HEK293 (cell line): ENCODE data around the gene HMGN2.

Experiments
- GLIS1 ChIP-seq: fragments of 450-650 bp; formaldehyde crosslinking; IDR thresholded peaks from 2 replicates; pipeline ENCODE4 v1.5.1; 2016; ENCODE audit warnings: missing biosample characterization, missing genetic modification characterization
- KLF1 ChIP-seq: fragments of 450-650 bp; formaldehyde crosslinking; IDR thresholded peaks from 2 replicates; pipeline ENCODE4 v1.5.1; 2016; ENCODE audit warnings: missing biosample characterization, missing genetic modification characterization
- MEIS1 ChIP-seq: sonication (generic); formaldehyde crosslinking; IDR thresholded peaks from 2 replicates; pipeline ENCODE4 v1.8.1; 2022; ENCODE audit warnings: missing genetic modification reagents, mild to moderate bottlenecking, borderline replicate concordance
- MZF1 ChIP-seq: fragments of 450-650 bp; formaldehyde crosslinking; IDR thresholded peaks from 2 replicates; pipeline ENCODE4 v1.5.1; 2017; ENCODE audit warnings: missing biosample characterization, missing genetic modification characterization, borderline replicate concordance
- OSR2 ChIP-seq: fragments of 450-650 bp; formaldehyde crosslinking; IDR thresholded peaks from 2 replicates; pipeline ENCODE4 v1.5.1; 2016; ENCODE audit warnings: missing biosample characterization, missing genetic modification characterization
- RBAK ChIP-seq: fragments of 450-650 bp; formaldehyde crosslinking; IDR thresholded peaks from 2 replicates; pipeline ENCODE4 v1.5.1; 2016; ENCODE audit warnings: missing biosample characterization, missing genetic modification characterization
- REPIN1 ChIP-seq: fragments of 450-650 bp; formaldehyde crosslinking; IDR thresholded peaks from 2 replicates; pipeline ENCODE4 v1.5.1; 2017; ENCODE audit warnings: missing biosample characterization, missing genetic modification characterization, low read depth
- SCRT1 ChIP-seq: fragments of 450-650 bp; formaldehyde crosslinking; IDR thresholded peaks from 2 replicates; pipeline ENCODE4 v1.5.1; 2016; ENCODE audit warnings: missing biosample characterization, missing genetic modification characterization, borderline replicate concordance
- ZBTB17 ChIP-seq: fragments of 450-650 bp; formaldehyde crosslinking; IDR thresholded peaks from 2 replicates; pipeline ENCODE4 v1.5.1; 2016; ENCODE audit warnings: missing biosample characterization, missing genetic modification characterization
- ZNF140 ChIP-seq: fragments of 450-650 bp; formaldehyde crosslinking; IDR thresholded peaks from 2 replicates; pipeline ENCODE4 v1.5.1; 2016; ENCODE audit warnings: missing biosample characterization, missing genetic modification characterization
- ZNF169 ChIP-seq: fragments of 450-650 bp; formaldehyde crosslinking; IDR thresholded peaks from 2 replicates; pipeline ENCODE4 v1.5.1; 2016; ENCODE audit warnings: missing biosample characterization, missing genetic modification characterization
- ZNF19 ChIP-seq: fragments of 450-650 bp; formaldehyde crosslinking; IDR thresholded peaks from 2 replicates; pipeline ENCODE4; 2016; ENCODE audit warnings: missing biosample characterization, missing genetic modification characterization, low read depth
- ZNF221 ChIP-seq: fragments of 450-650 bp; formaldehyde crosslinking; IDR thresholded peaks from 2 replicates; pipeline ENCODE4 v1.5.1; 2017; ENCODE audit warnings: missing biosample characterization, missing genetic modification characterization, borderline replicate concordance
- ZNF23 ChIP-seq: fragments of 450-650 bp; formaldehyde crosslinking; IDR thresholded peaks from 2 replicates; pipeline ENCODE4 v1.5.1; 2016; ENCODE audit warnings: missing biosample characterization, missing genetic modification characterization, borderline replicate concordance
- ZNF239 ChIP-seq: fragments of 450-650 bp; formaldehyde crosslinking; IDR thresholded peaks from 2 replicates; pipeline ENCODE4 v1.5.1; 2016; ENCODE audit warnings: missing biosample characterization, missing genetic modification characterization
- ZNF266 ChIP-seq: fragments of 450-650 bp; formaldehyde crosslinking; IDR thresholded peaks from 2 replicates; pipeline ENCODE4 v1.5.1; 2016; ENCODE audit warnings: missing biosample characterization, missing genetic modification characterization, low read depth
- ZNF324 ChIP-seq: fragments of 450-650 bp; formaldehyde crosslinking; IDR thresholded peaks from 2 replicates; pipeline ENCODE4 v1.5.1; 2016; ENCODE audit warnings: missing biosample characterization, missing genetic modification characterization
- ZNF366 ChIP-seq: fragments of 450-650 bp; formaldehyde crosslinking; conservative IDR thresholded peaks from 2 replicates; pipeline ENCODE4 v1.5.1; 2016; ENCODE audit warnings: missing biosample characterization, missing genetic modification characterization
- ZNF473 ChIP-seq: fragments of 450-650 bp; formaldehyde crosslinking; IDR thresholded peaks from 2 replicates; pipeline ENCODE4 v1.5.1; 2017; ENCODE audit warnings: missing biosample characterization, missing genetic modification characterization
- ZNF529 ChIP-seq: fragments of 450-650 bp; formaldehyde crosslinking; IDR thresholded peaks from 2 replicates; pipeline ENCODE4 v1.5.1; 2017; ENCODE audit warnings: missing genetic modification characterization, missing biosample characterization; ENCODE audit not compliant: insufficient replicate concordance
- ZNF555 ChIP-seq: fragments of 450-650 bp; formaldehyde crosslinking; conservative IDR thresholded peaks from 2 replicates; pipeline ENCODE4 v1.5.1; 2017; ENCODE audit warnings: missing biosample characterization, mild to moderate bottlenecking, missing genetic modification characterization, inconsistent platforms
- ZNF558 ChIP-seq: fragments of 450-650 bp; formaldehyde crosslinking; IDR thresholded peaks from 2 replicates; pipeline ENCODE4 v1.5.1; 2016; ENCODE audit warnings: missing biosample characterization, missing genetic modification characterization
- ZNF600 ChIP-seq: fragments of 450-650 bp; formaldehyde crosslinking; IDR thresholded peaks from 2 replicates; pipeline ENCODE4 v1.5.1; 2016; ENCODE audit warnings: missing biosample characterization, missing genetic modification characterization
- ZNF621 ChIP-seq: fragments of 450-650 bp; formaldehyde crosslinking; IDR thresholded peaks from 2 replicates; pipeline ENCODE4 v1.5.1; 2017; ENCODE audit warnings: missing biosample characterization, missing genetic modification characterization
- ZNF626 ChIP-seq: fragments of 450-650 bp; sonication (Bioruptor Pico); formaldehyde crosslinking; IDR thresholded peaks from 2 replicates; pipeline ENCODE4 v1.5.1; 2018; ENCODE audit warnings: missing biosample characterization, missing genetic modification characterization, inconsistent platforms
- ZNF654 ChIP-seq: fragments of 450-650 bp; formaldehyde crosslinking; IDR thresholded peaks from 2 replicates; pipeline ENCODE4 v1.5.1; 2016; ENCODE audit warnings: low read depth, missing biosample characterization, missing genetic modification characterization
- ZSCAN16 ChIP-seq: fragments of 450-650 bp; formaldehyde crosslinking; IDR thresholded peaks from 2 replicates; pipeline ENCODE4 v1.5.1; 2016; ENCODE audit warnings: missing biosample characterization, missing genetic modification characterization
- TF ChIP-seq, protein P1 (sequence below): fragments of 450-650 bp; formaldehyde crosslinking; IDR thresholded peaks from 2 replicates; pipeline ENCODE4 v1.5.1; 2016; ENCODE audit warnings: missing biosample characterization, missing genetic modification characterization
- TF ChIP-seq, protein P2 (sequence below): fragments of 450-650 bp; formaldehyde crosslinking; IDR thresholded peaks from 2 replicates; pipeline ENCODE4 v1.5.1; 2016; ENCODE audit warnings: missing biosample characterization, missing genetic modification characterization
- TF ChIP-seq, protein P3 (sequence below): fragments of 450-650 bp; formaldehyde crosslinking; IDR thresholded peaks from 2 replicates; pipeline ENCODE4 v1.5.0; 2017; ENCODE audit warnings: missing biosample characterization, missing genetic modification characterization, borderline replicate concordance
- TF ChIP-seq, protein P4 (sequence below): fragments of 450-650 bp; formaldehyde crosslinking; IDR thresholded peaks from 2 replicates; pipeline ENCODE4 v1.5.1; 2016; ENCODE audit warnings: missing biosample characterization, missing genetic modification characterization

The HMGN2 gene

DNA sequence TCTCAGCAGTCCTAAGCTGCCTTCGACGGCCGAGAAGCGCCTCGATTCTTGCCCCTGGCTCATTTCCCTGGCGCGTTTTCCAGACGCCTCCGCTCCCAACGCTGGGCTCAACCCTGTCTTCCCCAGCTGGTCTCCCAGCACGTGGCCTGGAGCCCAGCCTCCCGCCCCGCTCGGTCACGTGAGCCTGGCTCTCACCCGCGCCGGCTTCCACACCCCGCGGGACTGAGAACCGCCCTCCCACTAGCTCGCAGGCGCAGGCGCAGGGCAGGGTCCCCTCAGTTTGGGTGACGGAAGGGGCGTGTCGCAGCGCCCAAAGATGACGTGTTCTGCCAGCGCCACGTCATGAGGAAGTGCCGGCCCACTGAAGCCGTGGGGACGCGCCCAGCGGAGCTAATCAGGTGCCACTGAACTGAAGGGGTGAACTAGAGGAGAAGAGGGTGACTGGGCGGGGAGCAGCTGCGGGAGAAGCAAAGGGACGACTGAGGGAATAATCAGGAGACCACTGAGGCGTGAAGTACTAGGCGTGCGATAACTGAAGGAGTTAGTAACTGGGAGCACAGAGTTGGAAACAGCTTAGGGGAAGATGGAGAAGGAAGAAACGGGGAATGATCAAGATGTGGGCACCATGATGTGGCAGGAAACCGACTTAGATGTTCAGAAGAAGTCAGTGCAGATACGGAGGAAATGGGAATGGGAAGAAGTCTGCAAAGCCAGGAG lies 40.1 kb upstream of the HMGN2 start, which contains the start of gene DHDDS (continued):
- TF ChIP-seq ZNF621 (tag by site-specific recombination) (no peak), ZNF266 (tag by site-specific recombination) (no peak), OSR2 (tag by site-specific recombination) (0 out of 2 replicates have a peak, but pooled peaks have one; percentile 22), ZNF558 (no peak), ZSCAN16 (tag by site-specific recombination) (no peak), ZNF239 (tag by site-specific recombination) (no peak), ZBTB17 (peak; percentile 94), GLIS1 (peak; percentile 88), ZNF473 (tag by site-specific recombination) (no peak), ZNF23 (no peak), ZNF529 (tag by site-specific recombination) (no peak), ZNF366 (tag by site-specific recombination) (peak; percentile 82; the same call in 1 of the 2 replicates), MEIS1 (CRISPR knock-in tag) (no peak), KLF1 (tag by site-specific recombination) (peak; percentile 96), ZNF555 (tag by site-specific recombination) (no peak), MZF1 (tag by site-specific recombination) (no peak), ZNF654 (tag by site-specific recombination) (no peak), ZNF169 (tag by site-specific recombination) (no peak), ZNF600 (tag by site-specific recombination) (peak; percentile 13; the same call in 1 of the 2 replicates), RBAK (tag by site-specific recombination) (no peak), ZNF324 (peak; percentile 65; the same call in 1 of the 2 replicates), SCRT1 (tag by site-specific recombination) (no peak), ZNF221 (tag by site-specific recombination) (no peak), ZNF19 (tag by site-specific recombination) (no peak), ZNF626 (tag by site-specific recombination) (no peak), REPIN1 (tag by site-specific recombination) (0 out of 2 replicates have a peak, but pooled peaks have one; percentile 50), ZNF140 (no peak)
- TF ChIP-seq, protein P1, sequence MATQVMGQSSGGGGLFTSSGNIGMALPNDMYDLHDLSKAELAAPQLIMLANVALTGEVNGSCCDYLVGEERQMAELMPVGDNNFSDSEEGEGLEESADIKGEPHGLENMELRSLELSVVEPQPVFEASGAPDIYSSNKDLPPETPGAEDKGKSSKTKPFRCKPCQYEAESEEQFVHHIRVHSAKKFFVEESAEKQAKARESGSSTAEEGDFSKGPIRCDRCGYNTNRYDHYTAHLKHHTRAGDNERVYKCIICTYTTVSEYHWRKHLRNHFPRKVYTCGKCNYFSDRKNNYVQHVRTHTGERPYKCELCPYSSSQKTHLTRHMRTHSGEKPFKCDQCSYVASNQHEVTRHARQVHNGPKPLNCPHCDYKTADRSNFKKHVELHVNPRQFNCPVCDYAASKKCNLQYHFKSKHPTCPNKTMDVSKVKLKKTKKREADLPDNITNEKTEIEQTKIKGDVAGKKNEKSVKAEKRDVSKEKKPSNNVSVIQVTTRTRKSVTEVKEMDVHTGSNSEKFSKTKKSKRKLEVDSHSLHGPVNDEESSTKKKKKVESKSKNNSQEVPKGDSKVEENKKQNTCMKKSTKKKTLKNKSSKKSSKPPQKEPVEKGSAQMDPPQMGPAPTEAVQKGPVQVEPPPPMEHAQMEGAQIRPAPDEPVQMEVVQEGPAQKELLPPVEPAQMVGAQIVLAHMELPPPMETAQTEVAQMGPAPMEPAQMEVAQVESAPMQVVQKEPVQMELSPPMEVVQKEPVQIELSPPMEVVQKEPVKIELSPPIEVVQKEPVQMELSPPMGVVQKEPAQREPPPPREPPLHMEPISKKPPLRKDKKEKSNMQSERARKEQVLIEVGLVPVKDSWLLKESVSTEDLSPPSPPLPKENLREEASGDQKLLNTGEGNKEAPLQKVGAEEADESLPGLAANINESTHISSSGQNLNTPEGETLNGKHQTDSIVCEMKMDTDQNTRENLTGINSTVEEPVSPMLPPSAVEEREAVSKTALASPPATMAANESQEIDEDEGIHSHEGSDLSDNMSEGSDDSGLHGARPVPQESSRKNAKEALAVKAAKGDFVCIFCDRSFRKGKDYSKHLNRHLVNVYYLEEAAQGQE = no peak
- TF ChIP-seq, protein P2, sequence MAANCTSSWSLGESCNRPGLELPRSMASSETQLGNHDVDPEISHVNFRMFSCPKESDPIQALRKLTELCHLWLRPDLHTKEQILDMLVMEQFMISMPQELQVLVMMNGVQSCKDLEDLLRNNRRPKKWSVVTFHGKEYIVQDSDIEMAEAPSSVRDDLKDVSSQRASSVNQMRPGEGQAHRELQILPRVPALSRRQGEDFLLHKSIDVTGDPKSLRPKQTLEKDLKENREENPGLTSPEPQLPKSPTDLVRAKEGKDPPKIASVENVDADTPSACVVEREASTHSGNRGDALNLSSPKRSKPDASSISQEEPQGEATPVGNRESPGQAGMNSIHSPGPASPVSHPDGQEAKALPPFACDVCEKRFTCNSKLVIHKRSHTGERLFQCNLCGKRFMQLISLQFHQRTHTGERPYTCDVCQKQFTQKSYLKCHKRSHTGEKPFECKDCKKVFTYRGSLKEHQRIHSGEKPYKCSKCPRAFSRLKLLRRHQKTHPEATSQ (tag by site-specific recombination) = no peak
- TF ChIP-seq, protein P3, sequence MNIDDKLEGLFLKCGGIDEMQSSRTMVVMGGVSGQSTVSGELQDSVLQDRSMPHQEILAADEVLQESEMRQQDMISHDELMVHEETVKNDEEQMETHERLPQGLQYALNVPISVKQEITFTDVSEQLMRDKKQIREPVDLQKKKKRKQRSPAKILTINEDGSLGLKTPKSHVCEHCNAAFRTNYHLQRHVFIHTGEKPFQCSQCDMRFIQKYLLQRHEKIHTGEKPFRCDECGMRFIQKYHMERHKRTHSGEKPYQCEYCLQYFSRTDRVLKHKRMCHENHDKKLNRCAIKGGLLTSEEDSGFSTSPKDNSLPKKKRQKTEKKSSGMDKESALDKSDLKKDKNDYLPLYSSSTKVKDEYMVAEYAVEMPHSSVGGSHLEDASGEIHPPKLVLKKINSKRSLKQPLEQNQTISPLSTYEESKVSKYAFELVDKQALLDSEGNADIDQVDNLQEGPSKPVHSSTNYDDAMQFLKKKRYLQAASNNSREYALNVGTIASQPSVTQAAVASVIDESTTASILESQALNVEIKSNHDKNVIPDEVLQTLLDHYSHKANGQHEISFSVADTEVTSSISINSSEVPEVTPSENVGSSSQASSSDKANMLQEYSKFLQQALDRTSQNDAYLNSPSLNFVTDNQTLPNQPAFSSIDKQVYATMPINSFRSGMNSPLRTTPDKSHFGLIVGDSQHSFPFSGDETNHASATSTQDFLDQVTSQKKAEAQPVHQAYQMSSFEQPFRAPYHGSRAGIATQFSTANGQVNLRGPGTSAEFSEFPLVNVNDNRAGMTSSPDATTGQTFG (tag by site-specific recombination) = no peak
- TF ChIP-seq, protein P4, sequence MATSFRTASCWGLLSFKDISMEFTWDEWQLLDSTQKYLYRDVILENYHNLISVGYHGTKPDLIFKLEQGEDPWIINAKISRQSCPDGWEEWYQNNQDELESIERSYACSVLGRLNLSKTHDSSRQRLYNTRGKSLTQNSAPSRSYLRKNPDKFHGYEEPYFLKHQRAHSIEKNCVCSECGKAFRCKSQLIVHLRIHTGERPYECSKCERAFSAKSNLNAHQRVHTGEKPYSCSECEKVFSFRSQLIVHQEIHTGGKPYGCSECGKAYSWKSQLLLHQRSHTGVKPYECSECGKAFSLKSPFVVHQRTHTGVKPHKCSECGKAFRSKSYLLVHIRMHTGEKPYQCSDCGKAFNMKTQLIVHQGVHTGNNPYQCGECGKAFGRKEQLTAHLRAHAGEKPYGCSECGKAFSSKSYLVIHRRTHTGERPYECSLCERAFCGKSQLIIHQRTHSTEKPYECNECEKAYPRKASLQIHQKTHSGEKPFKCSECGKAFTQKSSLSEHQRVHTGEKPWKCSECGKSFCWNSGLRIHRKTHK = no peak
